Measurements from ENCODE around the gene ZPBP2.
"Not testable (repeated sequence)": the region's sequence is repeated elsewhere in the genome, so short reads cannot be mapped to it uniquely, and the experiment has no call there.

The ZPBP2 gene, protein sequence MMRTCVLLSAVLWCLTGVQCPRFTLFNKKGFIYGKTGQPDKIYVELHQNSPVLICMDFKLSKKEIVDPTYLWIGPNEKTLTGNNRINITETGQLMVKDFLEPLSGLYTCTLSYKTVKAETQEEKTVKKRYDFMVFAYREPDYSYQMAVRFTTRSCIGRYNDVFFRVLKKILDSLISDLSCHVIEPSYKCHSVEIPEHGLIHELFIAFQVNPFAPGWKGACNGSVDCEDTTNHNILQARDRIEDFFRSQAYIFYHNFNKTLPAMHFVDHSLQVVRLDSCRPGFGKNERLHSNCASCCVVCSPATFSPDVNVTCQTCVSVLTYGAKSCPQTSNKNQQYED

DNA sequence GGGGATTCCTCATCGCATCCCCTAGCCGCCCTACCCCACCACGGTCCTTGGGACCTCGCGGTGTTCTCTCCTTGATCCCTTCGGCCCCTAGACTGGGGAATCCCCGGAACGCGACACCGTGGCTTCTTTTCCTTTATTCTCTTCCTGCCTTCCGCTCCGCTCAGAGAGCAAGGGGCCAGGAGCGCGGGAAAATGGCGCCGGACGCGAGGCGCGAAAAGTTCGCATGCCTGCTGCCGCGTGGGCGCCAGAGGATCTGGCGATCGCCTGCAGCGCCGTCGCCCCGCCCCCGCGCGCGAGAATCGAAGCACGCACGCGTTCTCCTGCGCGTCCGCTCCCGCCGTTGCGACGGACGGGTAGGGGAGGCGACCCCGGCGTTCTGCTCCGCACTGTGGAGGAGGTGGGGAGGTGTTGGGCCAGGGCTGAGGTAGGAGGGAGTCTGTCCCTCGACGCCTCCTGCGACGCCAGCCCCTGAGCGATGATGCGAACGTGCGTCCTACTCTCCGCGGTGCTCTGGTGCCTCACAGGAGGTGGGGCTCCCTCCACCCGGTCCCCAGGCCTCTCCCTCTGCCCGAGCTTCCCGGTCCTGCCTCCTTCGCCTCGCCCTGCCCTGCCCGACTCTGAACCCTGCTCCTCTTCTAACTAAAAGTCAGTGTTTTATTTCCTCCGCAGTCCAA, at the start of gene ZPBP2:
TSS of gene ZPBP2 (plus strand) at position 323 of the 674 bp plus-strand sequence. CDS start at position 476, 153 bp downstream.
- DNase-seq = no peak

DNA sequence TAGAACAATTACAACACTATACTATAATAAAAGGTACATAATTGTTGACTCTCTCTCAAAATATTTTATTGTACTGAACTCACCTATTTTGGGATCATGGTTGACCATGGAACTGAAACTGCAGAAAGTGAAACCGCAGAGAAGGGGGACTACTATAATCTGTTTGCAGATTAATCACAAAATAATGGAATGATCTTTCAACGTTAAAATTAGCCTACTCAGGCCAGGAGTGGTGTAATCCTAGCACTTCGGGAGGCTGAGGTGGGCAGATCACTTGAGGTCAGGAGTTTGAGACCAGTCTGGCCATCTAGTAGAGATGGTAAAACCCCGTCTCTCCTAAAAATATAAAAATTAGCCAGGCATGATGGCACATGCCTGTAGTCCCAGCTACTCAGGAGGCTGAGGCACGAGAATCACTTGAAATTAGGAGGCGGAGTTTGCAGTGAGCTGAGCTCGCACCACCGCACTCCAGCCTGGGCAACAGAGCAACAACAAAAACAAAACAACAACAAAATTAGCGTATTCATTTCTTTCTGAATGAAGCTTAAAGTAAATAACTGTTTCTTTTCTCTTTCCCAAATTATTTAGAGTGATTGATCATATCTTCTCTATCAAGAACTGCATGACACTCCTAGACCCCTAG, 49.5 kb upstream of the ZPBP2 start:
- DNase-seq = no peak

DNA sequence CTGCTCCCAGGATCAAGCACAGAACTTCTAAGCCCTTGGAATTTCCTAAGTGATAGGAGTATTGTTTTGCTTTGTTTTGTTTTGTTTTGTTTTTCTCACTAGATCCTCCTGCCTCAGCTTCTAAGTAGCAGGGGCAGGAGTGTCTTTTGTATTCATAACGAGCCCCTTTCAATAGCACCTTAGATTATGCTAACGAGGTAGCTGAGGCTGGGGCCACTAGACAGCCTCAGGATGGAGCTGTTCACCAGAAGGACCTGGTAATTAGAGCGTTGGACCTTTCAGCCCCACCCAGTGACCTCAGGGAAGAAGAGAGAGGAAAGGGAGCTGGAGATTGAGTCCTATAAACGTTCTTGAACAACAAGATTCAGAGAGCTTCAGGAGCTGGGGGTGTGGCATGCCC, 47.5 kb upstream of the ZPBP2 start:
- DNase-seq = no peak

DNA sequence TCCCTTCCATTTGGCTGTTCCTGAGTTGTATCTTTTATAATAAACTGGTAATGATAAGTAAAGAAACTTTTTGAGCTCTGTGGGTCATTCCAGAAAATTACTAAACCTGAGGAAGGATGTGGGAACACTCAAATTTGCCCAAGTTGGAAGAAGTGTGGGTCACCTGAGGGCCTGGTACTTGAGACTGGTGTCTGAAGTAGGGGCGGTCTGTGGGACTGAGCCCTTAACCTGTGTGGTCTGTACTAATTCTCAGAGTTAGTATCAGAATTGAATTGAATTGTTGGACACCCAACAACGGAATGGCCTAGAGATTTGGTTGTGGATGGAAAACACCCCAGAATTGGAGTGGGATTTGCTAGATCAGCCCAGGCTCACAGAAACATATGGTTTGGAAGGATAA, 47.0 kb upstream of the ZPBP2 start:
- no peak for DNase-seq

DNA sequence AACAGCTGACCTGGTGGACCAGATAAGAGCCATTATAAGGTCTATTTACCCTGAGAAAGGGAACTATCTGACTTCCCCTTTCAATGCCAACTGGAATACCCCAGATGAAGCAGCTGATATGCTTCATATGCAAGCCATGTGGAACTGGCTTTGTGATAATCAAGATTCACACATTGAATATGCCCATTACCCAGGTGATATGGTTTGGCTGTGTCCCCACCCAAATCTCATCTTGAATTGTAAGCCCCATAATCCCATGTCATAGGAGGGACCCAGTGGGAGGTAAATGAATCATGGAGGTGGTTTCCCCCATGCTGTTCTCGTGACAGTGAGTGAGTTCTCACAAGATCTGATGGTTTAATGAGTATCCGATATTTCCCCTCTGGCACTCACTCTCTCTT, 46.0 kb upstream of the ZPBP2 start:
- no peak for DNase-seq

DNA sequence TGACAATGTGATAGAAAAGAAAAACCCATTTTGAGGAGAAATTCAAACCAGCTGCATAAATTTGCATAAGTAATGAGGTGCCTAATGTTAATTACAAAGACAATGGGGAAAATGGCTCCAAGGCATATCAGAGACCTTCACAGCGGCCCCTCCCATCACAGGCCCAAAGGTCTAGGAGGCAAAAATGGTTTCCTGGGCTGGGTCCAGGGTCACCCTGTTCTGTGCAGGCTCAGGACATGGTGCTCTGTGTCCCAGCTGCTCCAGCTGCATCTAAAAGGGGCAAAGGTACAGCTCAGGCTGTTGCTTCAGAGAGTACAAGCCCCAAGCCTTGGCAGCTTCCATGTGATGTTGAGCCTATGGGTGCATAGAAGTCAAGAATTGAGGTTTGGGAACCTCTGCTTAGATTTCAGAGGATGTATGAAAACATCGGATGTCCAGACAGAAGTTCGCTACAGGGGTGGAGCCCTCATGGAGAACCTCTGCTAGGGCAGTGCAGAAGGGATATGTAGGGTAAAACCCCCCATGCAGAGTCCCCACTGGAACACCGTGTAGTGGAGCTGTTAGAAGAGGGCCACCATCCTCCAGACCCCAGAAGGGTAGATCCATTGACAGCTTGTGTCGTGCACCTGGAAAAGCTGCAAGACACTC, 44.5 kb upstream of the ZPBP2 start:
- no peak for DNase-seq

DNA sequence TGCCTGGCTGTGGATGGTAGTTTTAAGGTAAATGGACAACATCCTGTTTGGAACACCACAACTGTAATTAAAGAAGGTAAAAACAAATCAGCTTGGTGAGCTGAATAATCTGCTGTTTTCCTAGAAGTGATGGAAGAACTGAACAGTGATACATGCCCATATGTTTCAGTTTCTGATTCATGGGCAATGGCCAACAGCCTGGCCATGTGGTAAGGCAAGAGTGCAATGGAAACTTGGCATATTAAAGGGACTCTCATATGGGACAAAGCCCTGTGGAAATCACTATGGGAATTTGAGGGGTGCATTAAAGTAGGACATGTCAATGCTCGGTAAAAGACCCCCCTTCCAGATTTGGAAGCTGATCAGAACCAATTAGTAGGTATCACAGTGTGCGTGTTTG, 41.7 kb upstream of the ZPBP2 start:
- no peak for DNase-seq

DNA sequence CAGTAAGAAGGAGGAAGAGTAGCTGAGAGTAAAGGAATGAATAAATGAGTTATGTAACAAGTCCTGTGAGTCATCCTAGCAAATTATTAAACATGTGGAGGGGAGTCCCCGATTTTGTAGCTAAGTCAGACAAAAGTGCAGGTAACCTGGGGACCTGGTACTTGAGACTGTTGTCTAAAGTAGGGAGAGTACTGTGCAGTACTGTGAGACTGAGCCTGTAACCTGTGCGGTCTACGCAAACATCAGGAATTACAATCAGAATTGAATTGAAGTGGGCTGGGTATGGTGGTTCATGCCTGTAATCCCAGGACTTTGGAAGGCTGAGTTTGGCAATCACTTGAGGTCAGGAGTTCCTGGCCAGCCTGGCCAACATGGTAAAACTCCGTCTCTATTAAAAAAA, 39.6 kb upstream of the ZPBP2 start:
- DNase-seq = no peak

DNA sequence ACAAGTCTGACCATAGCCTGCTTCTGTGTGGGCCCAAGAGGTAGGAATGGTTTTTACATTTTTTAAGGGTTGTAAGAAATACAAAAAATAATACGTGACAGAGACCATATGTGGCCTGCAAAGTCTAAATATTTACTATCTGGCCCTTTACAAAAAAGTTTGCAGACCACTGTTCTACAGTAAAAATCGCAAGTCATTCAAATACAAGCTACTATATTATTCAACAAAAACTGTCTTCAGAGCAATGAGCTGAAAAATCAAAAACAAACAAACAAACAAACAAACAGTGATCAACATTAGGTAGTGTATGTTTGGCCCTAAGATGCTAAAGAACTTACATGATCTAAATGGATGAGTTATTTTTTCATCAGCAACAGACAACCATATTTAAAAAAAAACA, 36.4 kb upstream of the ZPBP2 start:
- DNase-seq = no peak

DNA sequence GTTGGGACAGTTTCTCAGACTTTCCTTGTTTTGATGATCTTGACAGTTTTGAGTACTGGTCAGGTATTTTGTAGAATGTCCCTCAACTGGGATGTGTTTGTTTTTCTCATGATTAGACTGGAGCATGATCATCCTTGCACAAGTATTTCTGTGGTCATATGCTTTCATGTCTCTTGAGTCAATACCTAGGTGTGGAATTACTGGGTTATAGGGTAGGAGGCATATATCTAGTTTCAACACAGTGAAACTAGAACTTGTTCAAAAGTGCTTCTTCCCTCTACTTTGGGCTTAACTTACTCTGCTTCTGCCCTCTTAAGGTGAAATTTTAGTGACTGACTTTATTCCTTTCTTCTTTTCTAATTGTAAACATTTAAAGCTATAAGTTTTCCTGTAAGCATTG, 34.0 kb upstream of the ZPBP2 start:
- no peak for DNase-seq

DNA sequence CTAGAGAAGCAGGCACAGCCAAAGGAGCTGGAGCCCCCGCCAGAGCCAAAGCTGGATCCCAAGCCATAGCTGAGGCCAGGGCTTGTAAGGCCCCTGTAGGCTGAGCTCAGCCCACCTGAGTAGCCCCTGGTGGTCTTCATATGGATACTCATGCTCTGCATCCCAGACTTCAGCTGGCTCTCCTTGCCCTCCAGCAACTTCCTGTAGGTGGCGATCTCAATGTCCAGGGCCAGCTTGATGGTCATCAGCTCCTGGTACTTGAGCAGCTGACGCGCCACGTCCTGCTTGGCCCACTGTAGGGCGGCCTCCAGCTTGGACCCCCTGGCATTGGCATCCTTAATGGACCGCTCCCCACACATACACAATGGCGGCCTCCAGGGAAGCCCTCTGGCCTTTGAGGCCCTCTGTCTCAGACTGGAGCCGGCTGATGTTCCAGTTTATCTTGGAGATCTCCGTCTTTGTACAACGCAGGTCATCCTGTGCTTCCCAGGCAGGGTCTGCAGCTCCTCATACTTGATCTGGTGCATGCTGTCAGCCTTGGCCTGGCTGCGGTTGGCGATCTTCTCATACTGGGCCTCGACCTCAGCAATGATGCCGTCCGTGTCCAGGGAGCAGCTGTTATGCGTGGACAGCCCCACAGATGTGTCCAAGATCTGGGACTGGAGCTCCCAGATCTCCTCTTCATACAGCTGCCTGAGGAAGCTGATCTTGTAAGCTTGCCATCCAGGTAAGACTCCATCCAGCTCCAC, 32.8 kb upstream of the ZPBP2 start:
- DNase-seq = no peak

DNA sequence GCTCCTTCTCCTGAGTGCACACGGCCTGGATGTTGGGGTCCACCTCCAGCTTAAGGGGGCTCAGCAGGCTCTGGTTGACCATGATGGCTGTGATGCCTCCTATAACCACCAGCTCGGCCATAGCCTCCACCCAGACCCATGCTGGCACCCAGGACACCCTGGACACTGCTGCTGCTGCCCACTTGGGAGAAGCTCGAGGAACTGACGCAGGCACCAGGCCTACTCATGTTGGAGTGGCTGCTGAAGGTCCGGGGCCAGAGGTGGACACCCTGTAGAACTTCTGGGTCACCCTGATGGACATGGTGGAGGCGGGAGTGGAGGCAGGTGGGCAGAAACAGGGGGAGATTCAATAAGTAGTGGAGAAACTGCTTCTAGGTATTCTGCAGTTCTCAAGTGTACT, 31.9 kb upstream of the ZPBP2 start:
- no peak for DNase-seq

DNA sequence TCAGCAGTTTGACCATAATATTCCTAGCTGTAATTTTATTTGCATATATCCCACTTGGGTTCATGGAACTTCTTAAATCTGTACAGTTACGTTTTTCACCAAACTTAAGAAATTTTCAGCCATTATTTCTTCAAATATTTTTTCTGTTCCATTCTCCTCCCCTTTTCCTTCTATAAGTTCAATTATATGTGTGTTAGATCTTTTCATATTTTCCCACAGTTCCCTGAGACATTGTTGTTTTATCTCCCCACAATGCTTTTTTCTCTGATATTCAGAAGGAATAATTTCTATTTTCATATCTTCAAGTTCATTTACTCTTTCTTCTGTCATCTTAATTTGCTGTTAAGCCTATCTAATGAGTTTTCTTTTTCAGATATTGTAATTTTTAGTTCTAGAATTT, 29.9 kb upstream of the ZPBP2 start:
- no peak for DNase-seq

DNA sequence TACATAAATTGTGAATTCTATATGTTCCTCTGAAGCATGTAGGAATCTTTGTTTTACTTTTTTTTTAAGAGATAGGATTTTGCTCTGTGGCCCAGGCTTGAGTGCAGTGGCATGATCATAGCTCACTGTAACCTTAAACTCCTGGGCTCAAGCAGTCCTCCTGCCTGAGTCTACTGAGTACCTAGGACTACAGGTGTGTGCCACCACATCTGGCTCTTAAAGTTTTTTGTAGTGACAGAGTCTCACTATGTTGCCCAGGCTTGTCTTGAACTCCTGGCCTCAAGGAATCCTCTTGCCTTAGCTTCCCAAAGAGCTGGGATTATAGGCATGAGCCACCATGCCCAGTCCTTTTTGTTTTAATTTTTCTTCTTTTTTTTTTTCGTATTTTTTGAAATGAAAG, 29.2 kb upstream of the ZPBP2 start:
- DNase-seq = no peak

DNA sequence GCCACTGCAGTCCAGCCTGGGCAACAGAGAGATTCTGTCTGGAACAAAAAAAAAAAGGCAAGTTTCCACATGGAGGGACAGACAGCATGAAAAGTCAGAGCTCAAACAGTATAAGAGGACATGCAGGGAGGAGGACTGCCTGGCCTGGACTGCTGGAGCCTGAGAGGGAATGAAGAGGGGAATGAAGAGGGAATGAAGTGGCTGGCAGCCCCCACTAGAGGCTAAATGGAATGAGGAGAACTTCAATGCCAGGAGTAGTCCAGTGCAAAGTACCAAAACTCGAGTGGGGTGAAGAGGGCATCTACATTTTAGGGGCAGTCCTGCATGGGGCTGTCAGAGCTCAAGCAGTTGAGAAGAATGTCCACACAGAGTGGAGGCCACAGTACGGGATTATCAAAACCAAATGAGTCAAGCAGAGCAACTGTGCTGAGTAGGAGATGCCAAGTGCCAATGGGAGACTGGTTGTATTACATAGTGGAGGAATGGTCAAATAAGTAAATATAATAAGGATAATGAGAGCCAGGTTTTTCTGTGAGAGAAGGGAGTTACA, 26.8 kb upstream of the ZPBP2 start:
- DNase-seq = no peak

DNA sequence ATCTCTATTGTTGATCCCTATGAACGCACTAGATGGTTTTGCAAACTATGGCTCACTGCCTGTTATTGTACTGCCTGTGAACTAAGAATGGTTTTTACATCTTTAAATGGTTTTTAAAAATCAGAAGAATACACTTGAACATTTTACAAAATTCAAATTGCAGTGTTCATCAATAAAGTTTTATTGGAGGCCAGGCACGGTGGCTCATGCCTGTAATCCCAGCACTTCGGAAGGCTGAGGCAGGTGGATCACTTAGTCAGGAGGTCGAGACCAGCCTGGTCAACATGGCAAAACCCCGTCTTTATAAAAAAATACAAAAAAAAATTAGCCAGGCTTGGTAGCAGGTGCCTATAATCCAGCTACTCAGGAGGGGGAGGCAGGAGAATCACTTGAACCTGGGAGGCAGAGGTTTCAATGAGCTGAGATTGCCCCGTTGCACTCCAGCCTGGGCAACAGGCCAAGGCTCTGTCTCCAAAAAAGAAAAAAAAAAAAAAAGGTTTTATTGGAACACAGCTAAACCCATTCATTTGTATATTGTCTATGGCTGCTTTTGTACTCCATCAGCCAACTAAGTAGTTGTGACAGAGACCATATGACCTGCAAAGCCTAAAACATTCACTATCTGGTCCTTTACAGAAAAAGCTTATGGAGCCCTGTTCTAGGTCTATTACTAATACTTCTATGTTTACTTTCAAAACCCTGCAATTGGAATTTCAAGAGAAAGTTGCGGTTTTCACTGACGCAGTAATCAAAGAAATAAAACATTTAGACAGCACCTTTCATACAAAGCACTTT, 22.8 kb upstream of the ZPBP2 start:
- DNase-seq = no peak

DNA sequence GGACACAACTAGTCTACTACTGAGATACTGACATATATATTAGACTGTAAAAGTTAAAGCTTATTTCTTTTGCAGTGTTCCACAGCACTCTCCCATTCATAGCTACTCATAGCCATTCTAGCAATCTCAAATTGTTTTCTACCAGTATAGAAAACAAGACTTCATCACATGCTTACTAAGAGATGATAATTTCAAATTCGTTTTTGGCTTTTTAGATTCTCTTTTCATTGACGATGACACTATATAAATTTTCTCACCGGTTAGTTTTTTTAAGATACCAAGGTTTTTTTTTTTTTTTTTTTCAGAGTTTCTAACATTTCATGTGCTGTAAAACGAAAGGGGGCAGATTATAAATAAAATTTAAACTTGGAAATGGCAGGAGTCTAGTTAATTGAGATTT, 21.8 kb upstream of the ZPBP2 start:
- no peak for DNase-seq

DNA sequence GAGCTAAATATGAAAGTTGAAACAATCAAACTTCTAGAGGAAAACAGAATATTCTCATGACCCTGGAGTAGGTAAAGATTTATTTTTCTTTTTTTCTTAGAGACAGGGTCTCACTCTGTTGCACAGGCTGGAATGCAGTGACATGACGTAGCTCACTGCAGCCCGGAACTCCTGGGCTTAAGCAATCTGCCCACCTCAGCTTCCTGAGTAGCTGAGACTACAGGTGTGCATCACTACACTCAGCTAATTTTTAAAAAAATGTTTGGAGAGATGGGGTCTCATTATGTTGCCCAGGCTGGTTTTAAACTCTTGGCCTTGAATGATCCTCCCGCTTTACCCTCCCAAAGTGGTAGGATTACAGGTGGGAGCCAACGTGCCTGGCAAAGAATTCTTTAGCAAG, 19.4 kb upstream of the ZPBP2 start:
- no peak for DNase-seq

DNA sequence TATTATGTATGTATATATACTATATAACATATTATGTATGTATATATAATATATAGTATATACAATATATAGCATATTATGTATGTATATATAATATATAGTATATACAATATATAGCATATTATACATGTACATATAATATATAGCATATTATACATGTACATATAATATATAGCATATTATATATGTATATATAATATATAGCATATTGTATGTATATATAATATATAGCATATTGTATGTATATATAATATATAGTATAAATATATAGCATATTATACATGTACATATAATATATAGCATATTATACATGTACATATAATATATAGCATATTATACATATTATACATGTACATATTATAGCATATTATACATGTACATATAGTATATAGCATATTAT, 17.8 kb upstream of the ZPBP2 start:
- not testable (repeated sequence) for DNase-seq

DNA sequence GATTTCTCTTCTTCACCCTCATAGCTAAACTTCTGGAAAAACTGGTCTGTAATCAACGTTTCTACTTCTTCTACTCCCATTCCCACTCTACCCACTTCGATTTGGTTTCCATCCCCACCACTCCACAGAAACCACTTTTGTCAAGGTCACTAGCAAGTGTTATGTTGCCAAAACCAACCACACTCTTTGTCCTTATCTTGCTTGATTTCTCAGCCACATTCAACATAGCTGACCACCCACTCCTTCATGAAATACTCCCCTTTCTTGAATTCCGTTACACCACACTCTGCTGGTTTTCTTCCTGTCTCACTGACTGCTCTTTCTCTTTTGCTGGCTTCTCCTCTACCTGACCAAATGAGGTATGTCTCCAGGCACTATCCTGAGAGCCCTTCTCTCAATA, 15.8 kb upstream of the ZPBP2 start:
- DNase-seq = no peak

DNA sequence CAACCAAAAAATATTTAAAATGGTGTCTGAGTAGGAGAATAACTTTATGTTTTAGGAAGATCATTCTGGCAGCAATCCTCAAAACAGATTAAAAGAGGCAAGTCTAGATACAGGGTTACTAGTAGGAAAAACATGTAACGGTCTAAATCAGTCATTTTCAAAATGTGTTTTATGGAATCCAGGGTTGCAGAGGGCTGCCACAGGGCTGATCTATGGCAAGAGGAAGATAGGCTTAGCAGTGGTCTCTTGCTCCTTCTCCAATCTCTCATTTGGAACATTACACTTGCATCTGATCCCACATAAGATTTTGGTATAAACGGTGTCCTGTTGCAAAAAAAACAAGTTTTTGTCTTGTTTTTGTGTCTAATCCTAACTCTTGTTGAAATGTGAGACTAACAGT, 13.1 kb upstream of the ZPBP2 start:
- no peak for DNase-seq
